Stimulated activated CD8-positive, alpha-beta memory T cell treated with anti-CD3 and anti-CD28 coated beads, Interleukin-4, amount 100 ng/mL, for 1 hour (primary cell): ENCODE results near the gene ANKRD36.
"Not testable (repeated sequence)": the region's sequence is repeated elsewhere in the genome, so short reads cannot be mapped to it uniquely, and the experiment has no call there.

ENCODE experiments used
- DNase-seq, 2 donors: peaks; one replicate each; pipeline ENCODE4 v3.0.0-alpha.2; 2020; ENCODE audit warnings: low read depth in 2 of 2, low spot score in 1 of 2

The ANKRD36 gene

GRCh38 chr2:97268075-97268591, 155.2 kb downstream of the ANKRD36 start:
- DNase-seq, result not testable (repeated sequence)

- DNase-seq, result not testable (repeated sequence)
Observed at GRCh38 chr2:97276232-97276798, 163.4 kb downstream of the ANKRD36 start.

- not testable (repeated sequence) for DNase-seq
Observed at GRCh38 chr2:97285187-97285586, 172.2 kb downstream of the ANKRD36 start.

GRCh38 chr2:97293687-97294086, 180.7 kb downstream of the ANKRD36 start:
- DNase-seq, result not testable (repeated sequence)
